Endothelial cell (in vitro differentiated cells): ENCODE data around the gene ADTRP. TPM values are rescaled to one million over a fixed set of nuclear protein-coding genes. Genes with fewer than 3 reads are reported as not detected.

ENCODE experiments used
- DNase-seq: peaks from one replicate; pipeline ENCODE4 v3.0.0; 2021; ENCODE audit warnings: low spot score
- H3K27ac Mint-ChIP-seq: one replicate; pipeline ENCODE4 v1.8.0; 2021; ENCODE audit warnings: mixed read lengths, inconsistent platforms; ENCODE audit not compliant: unreplicated experiment
- H3K27me3 Mint-ChIP-seq: one replicate; pipeline ENCODE4 v1.8.0; 2021; ENCODE audit warnings: mild to moderate bottlenecking, moderate library complexity, mixed read lengths, inconsistent platforms; ENCODE audit not compliant: unreplicated experiment
- H3K36me3 Mint-ChIP-seq: one replicate; pipeline ENCODE4 v1.8.0; 2021; ENCODE audit warnings: mild to moderate bottlenecking, low read depth, mixed read lengths, inconsistent platforms; ENCODE audit not compliant: unreplicated experiment
- H3K4me1 Mint-ChIP-seq: one replicate; pipeline ENCODE4 v1.8.0; 2021; ENCODE audit warnings: mild to moderate bottlenecking, mixed read lengths, inconsistent platforms; ENCODE audit not compliant: unreplicated experiment
- H3K4me3 Mint-ChIP-seq: one replicate; pipeline ENCODE4 v1.8.0; 2021; ENCODE audit warnings: mild to moderate bottlenecking, mixed read lengths, inconsistent platforms; ENCODE audit not compliant: unreplicated experiment
- H3K9me3 Mint-ChIP-seq: one replicate; pipeline ENCODE4 v1.8.0; 2021; ENCODE audit warnings: mixed read lengths, inconsistent platforms; ENCODE audit not compliant: unreplicated experiment
- total RNA-seq: library from RNA; stranded (reverse); fragmentation: NEBNext Ultra II Directional; extraction: Animal tissue kit (Norgen Biotek cat#: 25700); gene quantifications from one replicate; pipeline ENCODE4 v1.2.1, GENCODE V29; 2021; ENCODE audit not compliant: unreplicated experiment
- TF ChIP-seq, protein P1 (sequence below): fragments of 200-600 bp; sonication (generic); IDR thresholded peaks from one replicate; pipeline ENCODE4 v1.5.0; 2021; ENCODE audit warnings: antibody characterized with exemption; ENCODE audit not compliant: unreplicated experiment

The ADTRP gene
- total RNA-seq, 1 donor from 2014 or later, result not detected

- H3K27me3 Mint-ChIP-seq, result peaks cover 3% of the 10 kb centered on the region
- TF ChIP-seq, protein P1, sequence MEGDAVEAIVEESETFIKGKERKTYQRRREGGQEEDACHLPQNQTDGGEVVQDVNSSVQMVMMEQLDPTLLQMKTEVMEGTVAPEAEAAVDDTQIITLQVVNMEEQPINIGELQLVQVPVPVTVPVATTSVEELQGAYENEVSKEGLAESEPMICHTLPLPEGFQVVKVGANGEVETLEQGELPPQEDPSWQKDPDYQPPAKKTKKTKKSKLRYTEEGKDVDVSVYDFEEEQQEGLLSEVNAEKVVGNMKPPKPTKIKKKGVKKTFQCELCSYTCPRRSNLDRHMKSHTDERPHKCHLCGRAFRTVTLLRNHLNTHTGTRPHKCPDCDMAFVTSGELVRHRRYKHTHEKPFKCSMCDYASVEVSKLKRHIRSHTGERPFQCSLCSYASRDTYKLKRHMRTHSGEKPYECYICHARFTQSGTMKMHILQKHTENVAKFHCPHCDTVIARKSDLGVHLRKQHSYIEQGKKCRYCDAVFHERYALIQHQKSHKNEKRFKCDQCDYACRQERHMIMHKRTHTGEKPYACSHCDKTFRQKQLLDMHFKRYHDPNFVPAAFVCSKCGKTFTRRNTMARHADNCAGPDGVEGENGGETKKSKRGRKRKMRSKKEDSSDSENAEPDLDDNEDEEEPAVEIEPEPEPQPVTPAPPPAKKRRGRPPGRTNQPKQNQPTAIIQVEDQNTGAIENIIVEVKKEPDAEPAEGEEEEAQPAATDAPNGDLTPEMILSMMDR, result no peak
- H3K9me3 Mint-ChIP-seq, result no peaks in the 10 kb centered on the region
- no peak overlapping the region for H3K27ac Mint-ChIP-seq
- no peak for DNase-seq
- no peaks in the 10 kb centered on the region for H3K4me1 Mint-ChIP-seq
- H3K36me3 Mint-ChIP-seq, result no peaks in the 10 kb centered on the region
- no peak overlapping the region for H3K4me3 Mint-ChIP-seq
These were observed 93.0 kb downstream of the ADTRP start for GRCh38 chr6:11685481-11686093.

DNA sequence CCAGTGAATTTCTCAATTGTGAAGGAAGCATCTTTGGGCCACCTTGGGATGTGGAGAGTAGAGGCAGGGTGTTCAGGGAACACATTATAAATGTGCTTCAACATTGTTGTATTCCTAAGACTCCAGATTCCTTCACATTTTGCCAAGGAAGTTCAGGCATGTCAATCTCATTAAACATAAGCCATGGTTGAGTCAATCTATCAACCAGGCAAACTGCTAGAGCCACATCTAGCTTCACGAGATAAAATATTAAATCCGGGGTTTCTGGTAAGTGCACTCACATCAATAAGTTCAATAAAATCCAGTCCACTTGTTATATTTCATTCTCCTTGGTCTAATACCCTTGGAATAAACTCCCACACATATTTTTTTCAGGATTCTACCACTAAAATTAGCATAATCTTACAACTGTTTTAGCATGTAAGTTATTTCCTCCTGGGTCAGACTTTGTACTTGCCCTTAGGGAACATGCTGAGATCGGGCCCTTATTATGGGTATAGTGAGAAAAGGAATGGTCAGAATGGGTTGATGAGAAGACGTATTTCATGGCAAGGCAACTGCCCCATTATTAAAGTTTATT lies 93.6 kb downstream of the ADTRP start:
- Mint-ChIP-seq H3K4me1 (no peaks in the 10 kb centered on the region), H3K36me3 (peaks cover 3% of the 10 kb centered on the region), H3K4me3 (no peak overlapping the region), H3K27ac (no peak overlapping the region), H3K9me3 (peaks cover 4% of the 10 kb centered on the region), H3K27me3 (no peaks in the 10 kb centered on the region)
- no peak for DNase-seq
- TF ChIP-seq, protein P1, result no peak

GRCh38 chr6:11683871-11684270 lies 94.7 kb downstream of the ADTRP start:
- Mint-ChIP-seq H3K36me3 (peaks cover 3% of the 10 kb centered on the region), H3K9me3 (peaks cover 4% of the 10 kb centered on the region), H3K27me3 (no peaks in the 10 kb centered on the region), H3K27ac (no peak overlapping the region), H3K4me3 (no peak overlapping the region), H3K4me1 (no peaks in the 10 kb centered on the region)
- TF ChIP-seq, protein P1, result no peak
- no peak for DNase-seq

DNA sequence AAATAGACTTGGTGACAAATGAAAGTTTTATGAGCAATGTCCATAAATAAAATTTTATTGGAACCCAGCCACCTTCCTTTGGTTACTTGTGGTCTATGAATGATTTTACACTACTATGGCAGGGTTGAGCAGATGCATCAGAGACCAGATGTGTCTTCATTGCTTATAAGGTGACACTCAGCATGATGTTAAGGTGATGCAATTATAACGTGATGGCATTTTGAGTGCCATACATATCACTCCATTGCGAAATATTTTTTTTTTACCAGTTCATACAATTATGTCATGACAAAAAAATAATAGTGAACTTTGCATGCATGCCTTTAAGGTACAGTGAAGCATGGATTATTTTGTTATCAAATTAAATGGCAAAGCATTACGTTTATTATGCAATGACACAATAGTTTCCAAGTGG lies 96.0 kb downstream of the ADTRP start:
- no peak for DNase-seq

GRCh38 chr6:11681770-11682169 lies 96.8 kb downstream of the ADTRP start:
- no peaks in the 10 kb centered on the region for H3K4me1 Mint-ChIP-seq

More for the DNA sequence above, 96.0 kb downstream of the ADTRP start:
- Mint-ChIP-seq H3K4me3 (no peak overlapping the region), H3K4me1 (no peaks in the 10 kb centered on the region), H3K27me3 (no peaks in the 10 kb centered on the region), H3K36me3 (peaks cover 3% of the 10 kb centered on the region), H3K9me3 (peaks cover 4% of the 10 kb centered on the region), H3K27ac (no peak overlapping the region)
- TF ChIP-seq, protein P1, result no peak

More at GRCh38 chr6:11681770-11682169, 96.8 kb downstream of the ADTRP start:
- TF ChIP-seq, protein P1, result no peak
- Mint-ChIP-seq H3K4me3 (no peak overlapping the region), H3K9me3 (peaks cover 4% of the 10 kb centered on the region), H3K36me3 (peaks cover 3% of the 10 kb centered on the region), H3K27ac (no peak overlapping the region), H3K27me3 (no peaks in the 10 kb centered on the region)
- DNase-seq, result no peak
